ENCODE measurements around the gene CARD6. TPM values are rescaled to one million over a fixed set of nuclear protein-coding genes. Genes with fewer than 3 reads are reported as not detected.

Gene CARD6
- total RNA-seq, 4 donors from 2014 or later, result 6.2 to 12.5 (median 10.9) TPM

DNA sequence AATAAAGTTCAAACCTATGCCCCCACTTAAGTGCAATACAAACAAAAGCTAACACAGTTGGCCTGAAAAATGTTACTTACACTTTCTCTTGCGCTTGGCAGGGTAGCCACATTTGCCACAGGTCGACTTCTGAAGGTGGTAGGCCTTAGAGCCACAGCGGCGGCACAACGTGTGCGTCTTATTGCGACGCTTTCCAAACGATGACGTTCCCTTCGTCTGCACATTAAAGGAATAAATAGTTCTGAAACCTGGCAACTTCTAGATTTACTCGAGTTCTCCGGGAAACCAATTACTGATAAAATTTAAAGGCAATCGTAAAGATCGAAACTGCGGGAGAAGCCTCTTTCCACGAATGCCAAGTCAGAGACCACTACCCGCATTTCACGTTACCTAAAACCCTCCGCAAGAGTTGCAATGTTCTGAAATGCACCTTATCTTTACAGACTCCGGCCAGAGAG lies 6.7 kb upstream of the CARD6 start:
- Histone ChIP-seq H3K4me3 (peak overlapping the region; percentile 55 to 80), H3K9me3 (no peaks in the 10 kb centered on the region), H3K27me3 (no peaks in the 10 kb centered on the region), H3K4me1 (peaks cover 0 to 3% of the 10 kb centered on the region in 2 donors), H3K36me3 (no peaks in the 10 kb centered on the region), H3K27ac (peak overlapping the region; percentile 93 to 94)
- no peak for TF ChIP-seq CTCF (IDR thresholded peaks at IDR 0.05)
- no peak for TF ChIP-seq POLR2A (IDR thresholded peaks at IDR 0.05)
- no peak for DNase-seq
- intact Hi-C loops (cut with DNase I; ENCODE audit: low total_unique reads), result no loop called here

DNA sequence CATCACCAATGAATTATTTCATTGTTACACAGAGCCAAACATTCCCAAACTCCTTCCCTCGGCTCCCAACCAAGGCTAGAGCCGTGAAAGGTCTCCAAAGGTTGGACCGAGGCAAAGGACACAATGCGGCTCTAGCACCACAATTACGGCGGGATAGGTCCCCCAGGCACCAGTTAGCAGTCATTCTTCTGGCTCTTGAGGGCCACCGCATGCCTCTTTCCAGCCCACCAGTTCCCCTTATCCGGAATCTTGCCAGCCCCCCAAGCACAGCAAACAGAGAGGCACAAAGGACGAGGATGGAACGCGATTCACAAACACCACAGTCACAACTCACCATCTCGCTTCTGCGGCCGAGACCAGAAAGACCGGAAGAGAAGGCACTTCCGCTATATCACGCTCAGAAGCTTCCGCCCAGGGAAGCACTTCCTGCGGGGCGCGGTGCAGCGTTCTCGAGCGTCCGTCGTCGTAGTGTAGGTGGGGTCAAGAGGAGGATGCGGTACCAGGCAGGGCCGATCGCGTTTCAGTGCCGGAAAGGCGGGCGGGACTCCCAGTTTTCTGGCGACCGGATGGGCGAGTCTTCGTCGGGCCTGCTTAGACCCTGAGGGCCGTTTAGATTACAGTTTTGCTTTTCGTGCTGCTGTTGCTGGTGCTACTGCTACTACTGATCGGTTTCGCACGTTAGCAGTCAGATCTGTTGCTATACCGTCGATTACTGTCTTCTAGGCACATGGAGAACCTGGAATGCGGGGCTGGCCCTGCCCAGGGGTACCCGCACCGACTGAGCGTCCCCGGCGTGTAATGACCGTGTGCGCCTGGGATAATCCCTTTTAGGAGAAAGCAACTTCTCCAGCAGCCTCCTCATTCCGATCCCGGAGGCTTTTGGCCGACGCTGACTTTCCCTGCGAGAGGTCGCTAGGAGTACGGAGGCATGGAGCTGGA lies 6.0 kb upstream of the CARD6 start, which contains the start of gene RPL37:
RPL37 (minus strand) TSS at position 374 of the 939 bp plus-strand sequence; CDS start at position 337, 37 bp downstream.
- intact Hi-C loops (cut with DNase I; ENCODE audit: low total_unique reads), result no loop called here
- TF ChIP-seq POLR2A (IDR thresholded peaks at IDR 0.05) (peak; percentile 81), CTCF (IDR thresholded peaks at IDR 0.05) (peak in 1 of 4 experiments; percentile 5)
- DNase-seq, result peak; percentile 96
- Histone ChIP-seq H3K36me3 (no peaks in the 10 kb centered on the region), H3K4me1 (peaks cover 0 to 3% of the 10 kb centered on the region in 2 donors), H3K27ac (peak within 1 kb of the TSS; percentile 93 to 94), H3K9me3 (no peaks in the 10 kb centered on the region), H3K27me3 (no peaks in the 10 kb centered on the region), H3K4me3 (peak within 1 kb of the TSS; percentile 55 to 80)

- no peak for DNase-seq
- H3K4me1 ChIP-seq, result peaks cover 0 to 2% of the 10 kb centered on the region in 2 donors
- no peak overlapping the region for H3K4me3 ChIP-seq
- no peaks in the 10 kb centered on the region for H3K9me3 ChIP-seq
- TF ChIP-seq POLR2A (IDR thresholded peaks at IDR 0.05) (no peak), CTCF (IDR thresholded peaks at IDR 0.05) (no peak)
- no peaks in the 10 kb centered on the region for H3K36me3 ChIP-seq
- H3K27me3 ChIP-seq, result peaks cover 0 to 7% of the 10 kb centered on the region in 2 donors
- intact Hi-C loops (cut with DNase I; ENCODE audit: low total_unique reads), result no loop called here
- H3K27ac ChIP-seq, result no peak overlapping the region
Observed at GRCh38 chr5:40838086-40838485, 3.1 kb upstream of the CARD6 start.

DNA sequence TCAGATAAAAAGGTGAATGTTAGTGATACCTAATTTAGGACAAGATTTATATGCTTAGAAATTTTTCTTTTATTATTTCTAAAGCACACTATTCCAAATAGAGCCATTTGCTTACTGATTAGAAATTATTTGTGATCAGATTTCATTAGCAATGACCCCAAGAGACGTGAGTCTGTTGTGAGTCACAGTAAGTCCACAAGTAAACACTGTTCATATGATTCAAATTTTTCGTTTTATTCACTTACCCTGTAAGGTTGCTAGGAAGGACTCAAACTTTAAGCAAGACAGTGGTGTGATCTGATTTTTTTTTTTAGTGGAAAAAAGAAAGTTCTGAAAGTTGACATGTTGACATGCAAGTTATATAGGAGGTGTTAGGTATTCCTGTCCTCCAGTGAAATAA lies 1.2 kb downstream of the CARD6 start:
- intact Hi-C loops (cut with DNase I; ENCODE audit: low total_unique reads), result no loop called here
- TF ChIP-seq CTCF (IDR thresholded peaks at IDR 0.05) (no peak), POLR2A (IDR thresholded peaks at IDR 0.05) (no peak)
- Histone ChIP-seq H3K27ac (peak overlapping the region; percentile 65 to 76), H3K4me1 (no peaks in the 10 kb centered on the region), H3K9me3 (no peaks in the 10 kb centered on the region), H3K27me3 (peaks cover 0 to 7% of the 10 kb centered on the region in 2 donors), H3K36me3 (no peaks in the 10 kb centered on the region), H3K4me3 (peak overlapping the region; percentile 23 to 40)
- DNase-seq, result no peak

GRCh38 chr5:40844565-40844964 lies 3.4 kb downstream of the CARD6 start:
- intact Hi-C loops (cut with DNase I; ENCODE audit: low total_unique reads), result no loop called here
- Histone ChIP-seq H3K4me3 (no peak overlapping the region), H3K36me3 (no peaks in the 10 kb centered on the region), H3K4me1 (no peaks in the 10 kb centered on the region), H3K27ac (no peak overlapping the region), H3K9me3 (no peaks in the 10 kb centered on the region), H3K27me3 (peaks cover 0 to 7% of the 10 kb centered on the region in 2 donors)
- DNase-seq, result no peak
- TF ChIP-seq CTCF (IDR thresholded peaks at IDR 0.05) (no peak), POLR2A (IDR thresholded peaks at IDR 0.05) (no peak)

Data from uterus (tissue), 4 donors.